ENCODE data around the gene PTPA. TPM values are rescaled to one million over a fixed set of nuclear protein-coding genes. Genes with fewer than 3 reads are reported as not detected.

Gene PTPA
- total and polyA plus RNA-seq, 2 donors (not counting 1 experiment from before 2014, with no cell fraction given) = 190 to 203 TPM

- DNase-seq (ENCODE audit: low read depth in 2 of 2) = peak; percentile 75 to 81
- H3K9ac ChIP-seq (ENCODE audit: insufficient read depth, low read length) = no peak overlapping the region
- H3K4me1 ChIP-seq (ENCODE audit: control insufficient read depth, extremely low read depth, insufficient read depth, low read length) = peaks cover 32% of the 10 kb centered on the region
- peak overlapping the region in 2 of 4 experiments; percentile 14 to 31 for H3K4me3 ChIP-seq (replicated peaks in 1 of 4; ENCODE audit: control extremely low read depth in 1 of 4, insufficient read depth in 1 of 4, low read depth in 3 of 4, low read length in 4 of 4)
- no peaks in the 10 kb centered on the region for H3K36me3 ChIP-seq (ENCODE audit: control insufficient read depth, insufficient read depth, low read length)
- no peaks in the 10 kb centered on the region for H3K9me3 ChIP-seq (ENCODE audit: control insufficient read depth, insufficient read depth, low read depth, low read length)
- no peaks in the 10 kb centered on the region for H3K27me3 ChIP-seq (ENCODE audit: control insufficient read depth, insufficient read depth, low read length)
- TF ChIP-seq CTCF (conservative IDR thresholded peaks at IDR 0.05 in 1 of 2, IDR thresholded peaks at IDR 0.05 in 1 of 2; ENCODE audit: low read depth in 1 of 2, low read length in 2 of 2) = no peak
- no peak for TF ChIP-seq EZH2 (IDR thresholded peaks at IDR 0.05; ENCODE audit: low read length, missing control alignments)
- H3K27ac ChIP-seq (ENCODE audit: insufficient read depth, low read length) = peak overlapping the region; percentile 89
- peak overlapping the region; percentile 78 for H3K4me2 ChIP-seq (ENCODE audit: extremely low read depth, insufficient read depth, low read length)
- H2AFZ ChIP-seq (ENCODE audit: low read length) = peak overlapping the region; percentile 74
- no peaks in the 10 kb centered on the region for H3K79me2 ChIP-seq (ENCODE audit: control insufficient read depth, insufficient read depth, low read length)
- no peaks in the 10 kb centered on the region for H4K20me1 ChIP-seq (ENCODE audit: control insufficient read depth, extremely low read depth, insufficient read depth, low read length)
Measured at GRCh38 chr9:129166623-129167557, 55.7 kb downstream of the PTPA start.

GRCh38 chr9:129170229-129170628 lies 59.0 kb downstream of the PTPA start:
- Histone ChIP-seq H3K27me3 (ENCODE audit: control insufficient read depth, insufficient read depth, low read length) (no peaks in the 10 kb centered on the region), H3K9me3 (ENCODE audit: control insufficient read depth, insufficient read depth, low read depth, low read length) (no peaks in the 10 kb centered on the region), H2AFZ (ENCODE audit: low read length) (no peak overlapping the region), H3K27ac (ENCODE audit: insufficient read depth, low read length) (no peak overlapping the region), H3K9ac (ENCODE audit: insufficient read depth, low read length) (no peak overlapping the region), H3K4me2 (ENCODE audit: extremely low read depth, insufficient read depth, low read length) (no peak overlapping the region), H3K4me1 (ENCODE audit: control insufficient read depth, extremely low read depth, insufficient read depth, low read length) (peaks cover 34% of the 10 kb centered on the region), H3K4me3 (replicated peaks in 1 of 4; ENCODE audit: control extremely low read depth in 1 of 4, insufficient read depth in 1 of 4, low read depth in 3 of 4, low read length in 4 of 4) (no peak overlapping the region), H3K36me3 (ENCODE audit: control insufficient read depth, insufficient read depth, low read length) (no peaks in the 10 kb centered on the region), H3K79me2 (ENCODE audit: control insufficient read depth, insufficient read depth, low read length) (no peaks in the 10 kb centered on the region), H4K20me1 (ENCODE audit: control insufficient read depth, extremely low read depth, insufficient read depth, low read length) (no peaks in the 10 kb centered on the region)
- no peak for TF ChIP-seq EZH2 (IDR thresholded peaks at IDR 0.05; ENCODE audit: low read length, missing control alignments)
- no peak for TF ChIP-seq CTCF (conservative IDR thresholded peaks at IDR 0.05 in 1 of 2, IDR thresholded peaks at IDR 0.05 in 1 of 2; ENCODE audit: low read depth in 1 of 2, low read length in 2 of 2)
- DNase-seq (ENCODE audit: low read depth in 2 of 2) = peak in 1 of 2 donors; percentile 40

- TF ChIP-seq CTCF (conservative IDR thresholded peaks at IDR 0.05 in 1 of 2, IDR thresholded peaks at IDR 0.05 in 1 of 2; ENCODE audit: low read depth in 1 of 2, low read length in 2 of 2) (no peak), EZH2 (IDR thresholded peaks at IDR 0.05; ENCODE audit: low read length, missing control alignments) (no peak)
- H3K4me3 ChIP-seq (replicated peaks in 1 of 4; ENCODE audit: control extremely low read depth in 1 of 4, insufficient read depth in 1 of 4, low read depth in 3 of 4, low read length in 4 of 4) = no peak overlapping the region
- no peaks in the 10 kb centered on the region for H3K36me3 ChIP-seq (ENCODE audit: control insufficient read depth, insufficient read depth, low read length)
- DNase-seq (ENCODE audit: low read depth in 2 of 2) = no peak
- peaks cover 29% of the 10 kb centered on the region for H3K4me1 ChIP-seq (ENCODE audit: control insufficient read depth, extremely low read depth, insufficient read depth, low read length)
- peaks cover 15% of the 10 kb centered on the region for H3K79me2 ChIP-seq (ENCODE audit: control insufficient read depth, insufficient read depth, low read length)
- H3K27me3 ChIP-seq (ENCODE audit: control insufficient read depth, insufficient read depth, low read length) = no peaks in the 10 kb centered on the region
- no peak overlapping the region for H3K4me2 ChIP-seq (ENCODE audit: extremely low read depth, insufficient read depth, low read length)
- H4K20me1 ChIP-seq (ENCODE audit: control insufficient read depth, extremely low read depth, insufficient read depth, low read length) = no peaks in the 10 kb centered on the region
- H2AFZ ChIP-seq (ENCODE audit: low read length) = no peak overlapping the region
- H3K9me3 ChIP-seq (ENCODE audit: control insufficient read depth, insufficient read depth, low read depth, low read length) = no peaks in the 10 kb centered on the region
- no peak overlapping the region for H3K27ac ChIP-seq (ENCODE audit: insufficient read depth, low read length)
- H3K9ac ChIP-seq (ENCODE audit: insufficient read depth, low read length) = no peak overlapping the region
Measured at GRCh38 chr9:129171993-129172751, 61.0 kb downstream of the PTPA start.
